Pulmonary artery endothelial cell (primary cell): ENCODE measurements around the gene AGK. TPM values are rescaled to one million over a fixed set of nuclear protein-coding genes. Genes with fewer than 3 reads are reported as not detected.
"Not testable (repeated sequence)": the region's sequence is repeated elsewhere in the genome, so short reads cannot be mapped to it uniquely, and the experiment has no call there.

Experiments used
- DNase-seq: peaks from one replicate; pipeline ENCODE4 v3.0.0-alpha.2; 2011; ENCODE audit warnings: low read depth, low spot score
- total RNA-seq: library from RNA; depleted of rRNA; stranded (reverse); fragments of >200 nt; gene quantifications from 2 replicates; pipeline ENCODE4 v1.2.3, GENCODE V29; 2014

AGK gene
- total RNA-seq, 1 donor from 2014 or later: 28.5 TPM

DNA sequence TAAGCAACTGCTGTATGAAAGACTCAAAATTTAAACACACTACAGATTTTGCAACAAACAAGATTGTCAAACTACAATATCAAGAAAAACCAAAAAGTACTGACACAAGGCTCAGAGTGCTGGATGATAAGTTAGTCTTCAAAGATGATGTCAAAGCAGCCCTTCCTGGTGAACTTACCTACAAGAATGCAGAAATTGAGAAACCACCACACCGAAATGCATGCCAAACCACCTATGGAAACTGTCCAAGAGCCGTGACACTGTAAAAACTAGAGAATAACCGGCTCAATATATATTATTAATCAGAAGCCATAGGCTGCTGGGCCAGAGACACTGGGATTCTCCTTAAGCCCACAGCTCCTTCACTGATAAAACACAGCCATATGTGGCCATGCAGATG lies 125.4 kb downstream of the AGK start:
- DNase-seq: no peak

DNA sequence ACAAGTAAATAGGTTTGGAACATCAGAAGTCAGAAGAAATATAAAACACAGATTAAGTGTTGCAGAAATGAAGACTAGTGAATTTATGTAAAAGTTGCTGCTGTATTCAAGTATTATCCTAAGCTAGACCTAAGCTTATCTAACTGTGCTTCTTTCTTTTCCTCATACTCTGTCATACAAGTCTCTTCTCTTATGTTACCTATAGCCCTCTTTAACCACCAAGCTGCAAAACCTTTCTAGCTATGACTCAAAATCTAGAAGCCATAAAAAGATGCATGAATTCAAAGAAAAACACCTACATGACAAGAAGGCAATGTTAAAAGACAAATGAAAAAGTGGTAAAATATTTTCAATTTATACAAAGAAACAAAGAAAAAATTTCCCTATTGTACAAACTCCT lies 127.8 kb downstream of the AGK start:
- no peak for DNase-seq

- DNase-seq: no peak
These were observed 134.2 kb downstream of the AGK start for GRCh38 chr7:141685285-141686023.

DNA sequence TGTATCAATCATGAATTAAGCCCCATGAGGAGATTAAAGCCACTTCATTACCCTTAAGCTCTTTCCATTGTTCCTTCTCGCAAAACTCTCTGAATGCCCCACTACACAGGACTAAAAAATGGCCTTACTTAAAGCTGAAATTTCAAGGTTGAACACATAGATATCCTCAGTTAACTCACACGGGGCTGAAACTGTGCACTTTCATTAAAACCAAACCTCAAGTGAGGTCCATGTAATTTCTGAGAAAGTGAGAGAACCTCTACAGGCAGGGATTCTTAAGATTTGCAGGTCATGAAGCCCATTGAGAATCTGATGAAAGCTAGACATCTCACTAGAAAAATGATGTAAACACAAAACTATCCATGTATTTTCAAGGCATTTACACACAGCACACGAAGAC lies 134.9 kb downstream of the AGK start:
- DNase-seq: no peak

DNA sequence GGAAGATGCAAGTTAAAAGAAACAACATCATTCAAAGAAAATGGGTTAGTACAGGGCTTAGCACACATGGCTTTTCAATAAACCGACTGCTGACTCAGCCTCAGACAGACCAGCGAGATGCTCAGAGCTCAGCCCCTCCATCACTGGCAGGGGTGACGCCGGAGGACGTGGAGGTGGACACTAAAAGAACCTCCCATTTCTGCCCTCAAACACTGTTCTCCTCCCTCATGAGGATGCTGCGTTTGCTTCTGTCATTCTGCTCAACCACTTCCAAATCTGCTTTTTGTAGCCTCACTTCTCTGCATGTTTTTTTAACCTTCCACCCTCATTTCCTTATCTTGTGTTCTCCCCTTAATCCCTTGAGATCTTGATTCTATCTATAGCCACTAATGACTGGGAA lies 135.5 kb downstream of the AGK start:
- DNase-seq: no peak

DNA sequence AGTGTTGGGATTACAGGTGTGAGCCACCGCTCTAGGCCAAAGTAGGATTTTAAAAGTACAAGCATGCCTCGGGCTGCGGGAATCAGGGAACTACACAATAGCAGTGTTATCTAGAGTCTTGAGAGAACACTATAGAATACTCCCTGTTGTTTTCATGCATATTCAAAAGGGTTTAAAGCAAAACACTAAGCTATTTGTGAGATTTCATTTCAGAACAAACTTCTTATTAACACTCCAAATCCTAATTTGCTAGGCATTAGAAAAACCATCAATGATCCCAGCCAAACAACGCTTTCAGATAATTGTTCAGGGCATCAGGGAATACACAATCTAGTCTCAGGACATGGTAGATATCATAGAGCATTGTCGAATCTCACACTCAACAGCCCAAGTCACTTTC lies 136.8 kb downstream of the AGK start:
- no peak for DNase-seq

- DNase-seq: not testable (repeated sequence)
These were observed 138.0 kb downstream of the AGK start for GRCh38 chr7:141689072-141689825.

DNA sequence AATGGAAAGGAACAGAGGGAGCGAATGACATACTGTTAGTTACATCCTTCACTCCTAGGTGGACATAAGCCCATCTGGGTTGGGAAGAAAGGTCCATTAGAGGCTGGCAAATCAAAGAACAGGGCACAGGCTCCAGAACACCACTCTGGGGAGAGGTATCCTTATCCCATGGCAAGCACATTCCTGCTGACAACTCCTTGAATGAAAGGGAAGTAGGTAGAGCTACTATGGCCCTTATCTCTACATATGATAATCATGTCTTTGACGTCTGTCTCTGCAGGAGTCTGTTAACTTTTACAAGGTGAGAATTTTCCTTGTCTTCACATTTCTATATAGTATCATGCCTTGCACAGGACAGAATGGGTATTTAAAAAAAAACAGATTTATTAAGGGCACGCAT lies 140.3 kb downstream of the AGK start:
- no peak for DNase-seq

DNA sequence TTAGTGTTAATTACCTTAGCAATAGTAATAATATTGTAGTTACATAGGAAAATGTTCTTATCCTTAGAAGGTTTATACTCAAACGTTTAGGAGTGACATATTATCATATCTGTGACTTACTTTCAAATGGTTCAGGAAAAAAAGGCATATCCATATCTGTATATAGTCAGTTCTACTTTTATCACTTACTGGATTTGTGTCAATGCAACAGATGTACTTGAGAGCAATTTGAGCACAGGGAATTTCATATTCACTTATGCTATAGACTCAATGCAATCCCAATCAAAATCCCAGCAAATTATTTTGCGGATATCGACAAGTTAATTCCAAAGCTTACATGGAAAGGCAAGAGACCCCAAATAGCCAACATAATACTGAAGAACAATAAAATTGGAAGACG lies 140.8 kb downstream of the AGK start:
- no peak for DNase-seq

GRCh38 chr7:141693082-141693481 lies 141.9 kb downstream of the AGK start:
- no peak for DNase-seq

DNA sequence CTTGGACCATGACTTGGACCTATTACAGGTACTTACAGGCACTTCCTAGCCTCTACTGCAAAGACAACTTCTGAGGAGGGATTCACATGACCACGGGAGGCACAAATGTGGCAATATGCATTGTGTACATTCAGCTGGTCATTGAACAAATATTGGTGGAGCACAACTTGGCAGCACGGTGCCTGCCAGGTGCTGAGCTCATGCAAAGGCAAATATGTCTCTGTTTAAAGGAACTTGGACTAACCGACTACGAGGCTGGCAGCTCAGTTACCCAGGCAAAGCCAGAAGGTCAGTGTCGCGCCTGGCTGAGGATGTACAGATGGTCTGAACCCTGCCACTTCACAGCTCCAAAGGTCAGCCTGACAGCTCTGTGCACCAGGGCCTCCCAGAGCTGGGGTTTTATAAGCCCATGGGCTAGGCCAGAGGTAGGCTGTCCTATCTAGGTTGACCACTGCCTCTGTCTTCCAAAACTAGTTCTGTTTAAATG lies 144.6 kb downstream of the AGK start:
- DNase-seq: no peak

DNA sequence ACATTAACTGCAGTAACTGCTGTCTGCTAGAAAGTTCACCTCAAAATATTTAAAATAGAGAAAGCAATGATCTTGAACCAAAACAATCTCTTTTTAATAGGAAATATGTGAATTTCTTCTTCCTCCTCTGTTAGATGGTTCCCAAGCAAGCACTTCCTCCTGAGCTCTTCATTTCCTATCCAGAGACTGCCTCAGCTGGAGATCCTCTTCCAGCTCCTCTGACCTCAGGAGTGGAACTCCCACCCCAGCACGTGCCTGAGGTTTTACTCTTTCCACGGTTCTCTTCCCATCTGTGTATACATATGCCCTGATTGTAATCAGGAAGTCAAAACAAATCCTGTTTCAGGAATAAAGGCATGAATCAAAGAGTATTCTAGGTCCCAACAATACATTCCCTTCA lies 145.1 kb downstream of the AGK start:
- DNase-seq: no peak

- DNase-seq: no peak
These were observed 146.1 kb downstream of the AGK start for GRCh38 chr7:141697211-141697871.

- no peak for DNase-seq
These were observed 147.2 kb downstream of the AGK start for GRCh38 chr7:141698247-141699015.

- no peak for DNase-seq
These were observed 148.7 kb downstream of the AGK start for GRCh38 chr7:141699860-141700259.

DNA sequence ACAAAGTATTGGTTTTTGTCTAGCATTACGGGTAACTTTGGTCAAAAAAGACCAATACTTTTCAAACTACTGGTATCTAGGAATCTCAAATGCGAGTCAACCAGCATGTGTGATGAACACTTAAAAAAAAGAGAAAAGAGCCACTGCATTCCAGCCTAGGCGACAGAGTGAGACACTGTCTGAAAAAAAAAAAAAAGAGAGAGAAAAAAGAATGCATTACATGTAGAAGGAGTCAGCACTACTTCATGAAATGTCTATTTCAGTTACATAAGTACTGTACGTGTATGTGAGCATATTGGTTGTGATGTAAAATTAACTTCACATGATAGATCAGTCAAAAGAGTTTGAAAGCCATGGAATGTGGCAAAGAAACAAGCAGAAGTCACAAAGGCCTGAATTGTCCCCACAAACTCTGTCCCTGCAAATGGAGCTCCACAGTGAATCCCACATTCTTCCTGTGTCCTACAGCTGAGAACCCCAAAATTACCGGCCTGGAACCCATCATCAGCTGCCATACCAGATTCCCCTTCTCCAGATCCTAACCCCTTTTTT lies 149.2 kb downstream of the AGK start:
- no peak for DNase-seq

DNA sequence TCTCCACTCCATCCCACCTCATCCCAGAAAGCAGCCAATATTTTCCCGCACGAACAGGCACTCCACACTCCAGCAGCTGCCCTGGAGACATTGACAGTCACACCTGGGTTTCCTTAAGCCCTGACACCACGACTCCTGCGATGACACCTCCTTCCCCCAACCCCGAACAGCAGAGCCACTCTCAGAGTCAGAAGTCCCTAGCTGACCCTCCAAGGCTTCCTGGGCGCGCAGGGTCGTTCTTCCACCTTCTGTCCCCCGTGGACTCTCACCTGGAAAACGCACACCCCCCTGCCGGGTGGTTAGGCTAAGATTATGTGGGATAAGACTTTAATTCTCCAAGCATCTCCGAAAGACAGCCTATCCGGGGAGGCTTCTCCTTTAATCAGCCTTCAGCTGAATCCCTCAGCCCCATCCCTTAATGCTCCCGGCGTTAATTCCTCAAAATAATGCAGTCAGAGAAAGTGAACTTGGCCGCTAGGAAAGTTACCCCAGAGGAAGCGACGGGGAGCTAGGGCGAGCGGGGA lies 149.7 kb downstream of the AGK start:
- DNase-seq: no peak

DNA sequence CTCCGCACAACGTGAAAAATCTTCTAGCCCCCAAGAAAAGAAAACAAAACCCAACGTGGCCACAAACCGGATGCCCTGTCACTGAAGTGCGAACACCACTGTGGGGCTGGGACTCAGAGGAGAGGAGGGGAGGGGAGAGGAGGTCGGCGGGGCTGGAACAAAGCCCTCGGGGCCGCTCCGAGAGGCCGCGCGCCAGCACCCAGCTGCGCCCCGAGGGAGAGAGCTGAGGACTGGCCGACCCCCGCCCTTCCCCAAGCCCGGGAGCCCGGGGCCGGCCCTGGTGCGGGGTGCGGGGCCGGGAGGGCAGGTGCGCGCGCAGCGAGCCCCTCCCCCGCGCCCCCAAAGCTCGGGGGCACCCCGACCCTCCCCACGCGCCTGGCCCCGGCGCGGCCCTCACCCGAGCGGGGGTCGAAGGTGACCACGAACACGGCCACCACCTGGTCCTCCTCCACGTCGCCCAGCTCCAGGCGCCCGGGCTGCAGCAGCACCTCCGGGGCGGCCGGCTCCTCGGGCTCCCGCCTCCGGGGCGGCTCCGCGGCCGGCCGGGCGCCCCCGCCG lies 150.4 kb downstream of the AGK start:
- DNase-seq: no peak

DNA sequence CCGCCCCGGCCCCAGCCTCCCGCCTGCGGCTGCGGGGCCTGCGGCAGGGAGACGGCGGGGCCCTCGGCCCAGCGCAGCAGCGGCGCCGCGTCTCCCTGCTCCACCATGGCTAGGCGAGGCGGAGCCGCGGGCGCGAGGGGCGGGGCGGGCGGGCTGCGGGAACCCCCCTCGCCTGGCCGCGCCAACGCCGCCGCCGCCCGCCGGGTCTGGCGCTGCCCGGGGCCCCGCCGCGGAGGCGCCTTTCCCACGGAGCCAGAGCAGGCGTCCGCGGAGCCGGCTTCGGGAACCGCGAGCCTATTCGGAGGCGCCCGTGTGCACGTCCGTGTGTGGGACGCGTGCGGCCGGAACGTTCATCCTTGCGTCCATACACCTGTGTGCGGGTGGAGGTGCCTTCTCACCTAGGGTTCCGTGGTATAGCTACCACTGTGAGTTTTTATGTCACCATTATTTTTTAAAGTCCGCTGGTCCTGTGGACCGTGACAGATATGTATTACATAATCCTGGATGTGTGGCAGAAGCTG lies 150.9 kb downstream of the AGK start, which contains the start of gene DENND11:
Gene DENND11, minus strand, starts transcription at position 120 of the 521 bp plus-strand sequence. Its CDS starts 13 bp downstream, at position 107.
- no peak for DNase-seq

- DNase-seq: no peak
These were observed 151.7 kb downstream of the AGK start for GRCh38 chr7:141702892-141703291.
